Immature natural killer cell (primary cell): Measurements from ENCODE around the gene HIPK4. TPM values are rescaled to one million over a fixed set of nuclear protein-coding genes. Genes with fewer than 3 reads are reported as not detected.
A peak's percentile ranks its signal among the peaks of the same experiment; 100 is the strongest.

Source experiments
- DNase-seq, 3 donors: peaks; one replicate each; pipeline ENCODE4 v3.0.0; 2022; ENCODE audit warnings: mixed read lengths in 1 of 3
- H3K27ac Mint-ChIP-seq, 6 donors: one replicate each; pipeline ENCODE4 v1.8.0; 2020; ENCODE audit warnings: mixed read lengths in 6 of 6, mild to moderate bottlenecking in 5 of 6, inconsistent platforms in 4 of 6, moderate library complexity in 3 of 6
- H3K27me3 Mint-ChIP-seq, 3 donors: one replicate each; pipeline ENCODE4 v1.8.0; 2020 to 2021; ENCODE audit warnings: low read depth in 3 of 3, mild to moderate bottlenecking in 3 of 3, mixed read lengths in 3 of 3, moderate library complexity in 3 of 3, inconsistent platforms in 1 of 3
- H3K36me3 Mint-ChIP-seq, 3 donors: one replicate each; pipeline ENCODE4 v1.8.0; 2020; ENCODE audit warnings: mixed read lengths in 3 of 3, inconsistent platforms in 2 of 3, mild to moderate bottlenecking in 2 of 3
- H3K4me1 Mint-ChIP-seq, 2 donors: one replicate each; pipeline ENCODE4 v1.8.0; 2020; ENCODE audit warnings: inconsistent platforms in 2 of 2, mild to moderate bottlenecking in 2 of 2, mixed read lengths in 2 of 2, moderate library complexity in 1 of 2
- H3K4me3 Mint-ChIP-seq, 5 donors: one replicate each; pipeline ENCODE4 v1.8.0; 2020; ENCODE audit warnings: mild to moderate bottlenecking in 5 of 5, mixed read lengths in 5 of 5, inconsistent platforms in 3 of 5, moderate library complexity in 3 of 5
- H3K9me3 Mint-ChIP-seq, 6 donors: one replicate each; pipeline ENCODE4 v1.8.0; 2020; ENCODE audit warnings: mild to moderate bottlenecking in 6 of 6, mixed read lengths in 6 of 6, inconsistent platforms in 4 of 6, moderate library complexity in 3 of 6
- polyA plus RNA-seq, 3 donors: library from polyadenylated mRNA; unstranded; fragments of 300-500 nt; fragmentation: Illumina TruSeq; gene quantifications; one replicate each; pipeline ENCODE4 v1.2.3, GENCODE V29; 2021

HIPK4 gene
- polyA plus RNA-seq, 3 donors from 2014 or later: 0.15 TPM; not detected in 2

DNA sequence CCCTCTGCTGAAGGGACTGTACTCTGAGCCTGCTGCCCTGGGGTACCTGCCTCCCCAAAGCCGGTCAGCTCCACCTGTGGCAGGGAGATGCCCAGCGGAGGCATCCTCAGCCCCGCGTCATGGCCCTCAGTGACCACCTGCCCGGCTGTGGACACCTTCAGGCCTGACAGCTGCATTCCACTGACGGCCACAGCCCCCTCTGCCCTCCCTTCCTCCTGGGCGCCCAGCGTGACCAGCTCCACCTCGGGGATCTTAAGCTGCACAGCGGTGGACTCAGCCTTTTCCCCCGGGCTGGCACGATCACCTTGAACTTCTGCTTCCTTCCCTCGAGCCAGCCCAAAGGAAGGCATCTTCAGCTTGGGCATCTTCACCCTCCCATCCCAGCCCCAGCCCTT is 4.8 kb upstream of the HIPK4 start:
- peaks cover 0 to 5% (median 4%) of the 10 kb centered on the region in 3 donors for H3K36me3 Mint-ChIP-seq
- H3K27me3 Mint-ChIP-seq: peaks cover 0 to 2% (median 2%) of the 10 kb centered on the region in 3 donors
- DNase-seq: no peak
- no peak overlapping the region for H3K27ac Mint-ChIP-seq
- peaks cover 9 to 10% of the 10 kb centered on the region in 2 donors for H3K4me1 Mint-ChIP-seq
- H3K4me3 Mint-ChIP-seq: no peak overlapping the region
- H3K9me3 Mint-ChIP-seq: no peaks in the 10 kb centered on the region

DNA sequence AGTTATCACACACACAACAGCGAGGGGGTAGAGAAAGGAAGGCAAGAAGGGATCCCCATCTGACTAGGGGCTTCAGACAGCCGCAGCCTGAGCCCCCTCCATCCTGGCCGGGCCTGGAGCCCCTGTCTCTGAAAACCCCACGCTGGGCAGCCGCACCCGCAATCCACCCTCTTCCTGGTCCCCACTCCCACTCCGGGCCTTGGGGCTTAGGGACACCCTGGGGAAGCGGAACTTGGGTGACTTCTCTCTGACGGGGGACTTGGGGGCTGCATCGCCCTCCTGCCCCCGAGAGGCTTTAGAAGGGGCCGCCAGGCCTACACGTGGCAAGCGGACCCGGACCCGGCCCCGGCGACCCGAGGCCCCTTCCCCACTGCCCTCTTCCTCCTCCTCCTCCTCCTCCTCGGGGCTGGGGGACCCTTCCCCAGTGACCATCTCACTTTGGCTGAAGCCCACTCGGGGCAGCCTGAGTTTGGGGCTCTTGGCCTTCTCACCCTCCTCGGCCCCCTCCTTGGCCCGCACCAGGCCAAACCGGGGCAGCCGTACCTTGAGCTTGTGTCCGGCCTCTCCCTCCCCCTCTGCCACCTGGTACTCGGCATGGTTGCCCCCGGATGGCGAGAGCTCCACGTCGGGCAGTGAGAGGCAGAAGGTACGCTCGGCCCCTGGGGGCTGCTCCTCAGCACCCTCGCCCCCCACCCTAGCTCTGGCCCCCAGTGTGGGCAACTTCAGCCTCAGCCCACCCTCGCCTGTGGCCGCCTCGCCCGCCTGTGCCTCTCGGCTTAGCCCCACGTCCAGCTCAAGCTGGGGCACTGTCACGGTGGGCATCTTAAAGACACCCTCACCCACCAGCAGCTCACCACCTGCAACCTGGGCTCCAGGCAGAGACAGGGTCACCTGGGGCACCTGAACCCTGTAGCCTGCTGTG is 4.2 kb upstream of the HIPK4 start:
- no peak overlapping the region for H3K4me3 Mint-ChIP-seq
- H3K27ac Mint-ChIP-seq: no peak overlapping the region
- peaks cover 0 to 3% (median 2%) of the 10 kb centered on the region in 3 donors for H3K36me3 Mint-ChIP-seq
- no peak for DNase-seq
- H3K27me3 Mint-ChIP-seq: peaks cover 0 to 1% (median 0%) of the 10 kb centered on the region in 3 donors
- H3K4me1 Mint-ChIP-seq: peaks cover 5 to 6% of the 10 kb centered on the region in 2 donors
- no peaks in the 10 kb centered on the region for H3K9me3 Mint-ChIP-seq

DNA sequence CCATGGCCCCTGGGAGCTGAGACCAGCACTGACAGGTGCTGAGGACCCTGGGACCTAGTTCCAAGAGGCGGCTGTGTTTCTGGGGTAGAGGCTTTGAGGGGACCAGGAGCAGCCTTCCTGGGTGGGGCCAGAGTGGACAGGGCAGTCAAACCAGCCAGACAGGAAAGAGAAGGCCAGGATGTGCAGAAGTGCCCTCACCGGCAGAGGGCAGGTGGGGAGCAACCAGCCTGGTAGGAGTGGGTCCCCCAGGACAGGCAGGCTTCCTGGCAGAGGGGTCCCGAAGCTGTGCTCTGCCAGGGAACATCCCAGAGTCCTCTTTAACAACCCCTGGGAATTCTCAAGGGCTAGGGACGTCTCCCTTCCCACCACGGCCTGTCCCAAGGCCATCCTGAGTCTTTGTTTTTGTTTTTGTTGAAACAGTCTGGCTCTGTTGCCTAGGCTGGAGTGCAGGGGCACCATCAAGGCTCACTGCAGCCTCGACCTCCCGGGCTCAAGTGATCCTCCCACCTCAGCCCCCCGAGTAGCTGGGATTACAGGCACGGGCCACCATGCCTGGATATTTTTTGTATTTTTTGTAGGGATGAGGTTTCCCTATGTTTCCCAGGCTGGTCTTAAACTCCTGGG is 3.0 kb upstream of the HIPK4 start:
- H3K9me3 Mint-ChIP-seq: no peaks in the 10 kb centered on the region
- H3K4me3 Mint-ChIP-seq: no peak overlapping the region
- peaks cover 0 to 1% (median 0%) of the 10 kb centered on the region in 3 donors for H3K27me3 Mint-ChIP-seq
- no peaks in the 10 kb centered on the region for H3K36me3 Mint-ChIP-seq
- peak overlapping the region in 1 of 6 donors; percentile 46 for H3K27ac Mint-ChIP-seq
- no peak for DNase-seq
- H3K4me1 Mint-ChIP-seq: no peaks in the 10 kb centered on the region

DNA sequence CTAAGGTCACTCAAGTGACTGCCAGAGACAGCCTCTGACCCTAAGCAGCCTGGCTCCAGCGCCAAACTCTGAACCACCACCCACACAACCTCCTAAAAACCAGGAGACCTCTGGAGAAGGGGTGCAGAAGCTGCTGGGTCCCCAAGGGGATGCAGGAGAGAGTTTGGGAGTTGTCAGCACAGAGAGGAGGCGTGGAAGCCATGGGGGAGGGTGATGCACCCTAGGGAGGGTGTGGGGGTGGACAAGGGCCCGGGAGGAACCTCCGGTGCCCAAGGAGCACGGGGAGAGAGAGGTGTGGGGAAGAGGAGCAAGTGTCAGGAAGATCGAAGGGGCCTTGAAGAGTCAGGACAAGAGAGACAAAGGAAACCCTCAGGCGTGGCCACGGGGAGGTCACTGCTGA is 2.1 kb upstream of the HIPK4 start:
- H3K4me1 Mint-ChIP-seq: no peaks in the 10 kb centered on the region
- no peaks in the 10 kb centered on the region for H3K9me3 Mint-ChIP-seq
- no peak overlapping the region for H3K4me3 Mint-ChIP-seq
- no peaks in the 10 kb centered on the region for H3K36me3 Mint-ChIP-seq
- H3K27ac Mint-ChIP-seq: no peak overlapping the region
- H3K27me3 Mint-ChIP-seq: peaks cover 0 to 2% (median 1%) of the 10 kb centered on the region in 3 donors
- DNase-seq: no peak

DNA sequence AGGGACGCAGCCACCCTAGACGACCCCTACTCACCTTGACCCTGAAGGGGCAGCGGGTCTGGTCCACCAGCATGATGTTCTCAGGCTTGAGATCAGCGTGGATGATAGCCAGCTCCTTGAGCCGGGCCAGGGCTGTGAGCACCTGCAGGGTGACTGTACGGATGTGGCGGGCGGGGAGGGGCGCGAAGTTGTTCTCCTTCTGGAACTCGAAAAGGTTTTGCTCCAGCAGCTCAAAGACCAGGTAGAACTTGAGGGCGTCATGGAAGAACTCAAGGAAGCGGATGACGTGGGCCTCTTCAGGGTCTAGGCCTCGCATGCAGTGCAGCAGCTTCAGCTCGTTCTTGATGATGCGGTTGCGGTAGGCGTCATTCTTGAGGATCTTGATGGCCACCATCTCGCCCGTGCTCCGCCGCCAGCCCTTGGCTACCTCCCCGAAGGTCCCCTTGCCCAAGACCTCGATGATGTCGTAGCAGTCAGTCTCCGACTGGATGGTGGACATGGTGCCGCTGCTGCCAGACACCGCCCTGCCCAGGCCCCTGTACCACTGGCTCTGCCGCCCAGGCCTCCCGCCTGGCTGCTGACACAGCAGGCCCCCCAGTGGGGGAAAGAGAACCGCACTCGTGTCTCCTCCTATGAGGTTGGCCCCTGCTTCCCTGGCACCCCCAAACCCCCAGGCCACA is 437 bp downstream of the HIPK4 start:
- Mint-ChIP-seq H3K27ac (no peak overlapping the region), H3K27me3 (peaks cover 0 to 9% (median 3%) of the 10 kb centered on the region in 3 donors)

DNA sequence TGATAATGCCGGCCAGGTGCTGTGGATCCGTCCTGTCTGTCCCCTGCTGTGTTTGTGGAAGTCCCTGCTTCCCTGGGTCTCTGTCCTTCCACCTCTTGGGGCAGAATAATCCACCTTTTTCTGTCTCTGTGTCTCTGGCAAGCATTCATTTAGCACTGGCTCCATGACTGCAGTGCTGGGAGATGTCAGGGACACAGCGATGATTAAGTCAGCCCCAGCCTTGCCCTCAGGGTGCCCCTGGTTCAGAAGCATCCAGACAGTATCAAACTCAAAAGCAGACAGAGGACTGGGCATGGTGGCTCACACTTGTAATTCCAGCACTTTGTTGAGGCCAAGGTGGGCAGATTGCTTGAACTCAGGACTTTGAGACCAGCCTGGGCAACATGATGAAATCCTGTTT is 1.5 kb downstream of the HIPK4 start:
- H3K36me3 Mint-ChIP-seq: no peaks in the 10 kb centered on the region
- no peaks in the 10 kb centered on the region for H3K4me1 Mint-ChIP-seq
- H3K9me3 Mint-ChIP-seq: no peaks in the 10 kb centered on the region
- no peak overlapping the region for H3K27ac Mint-ChIP-seq
- H3K27me3 Mint-ChIP-seq: peaks cover 0 to 9% (median 2%) of the 10 kb centered on the region in 3 donors
- H3K4me3 Mint-ChIP-seq: no peak overlapping the region
- no peak for DNase-seq

More for the DNA sequence above, 437 bp downstream of the HIPK4 start:
- H3K36me3 Mint-ChIP-seq: no peaks in the 10 kb centered on the region
- no peaks in the 10 kb centered on the region for H3K9me3 Mint-ChIP-seq
- no peak overlapping the region for H3K4me3 Mint-ChIP-seq
- DNase-seq: no peak
- H3K4me1 Mint-ChIP-seq: no peaks in the 10 kb centered on the region

DNA sequence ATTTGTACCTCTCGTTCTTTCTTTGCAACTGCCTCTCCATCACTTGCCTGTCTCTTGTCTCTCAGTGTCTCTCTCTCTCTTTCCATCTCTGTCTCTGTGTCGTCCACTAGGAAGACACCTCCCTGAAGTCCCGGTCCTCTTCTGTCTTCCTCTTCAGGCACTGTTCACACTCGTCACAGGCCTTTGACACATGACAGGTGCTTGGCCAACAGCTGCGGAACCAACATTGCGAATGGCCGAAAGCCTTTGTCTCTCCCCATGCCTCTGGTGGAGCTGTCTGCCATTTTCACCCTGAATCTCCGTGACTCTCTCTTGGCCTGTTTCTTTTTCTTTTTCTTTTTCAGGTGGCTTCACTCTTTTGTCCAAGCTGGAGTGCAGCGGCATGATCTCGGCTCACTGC is 2.8 kb downstream of the HIPK4 start:
- Mint-ChIP-seq H3K4me3 (no peak overlapping the region), H3K9me3 (no peaks in the 10 kb centered on the region), H3K4me1 (no peaks in the 10 kb centered on the region), H3K27ac (peak overlapping the region in 1 of 6 donors; percentile 63), H3K36me3 (no peaks in the 10 kb centered on the region), H3K27me3 (peaks cover 0 to 9% (median 5%) of the 10 kb centered on the region in 3 donors)
- DNase-seq: no peak

DNA sequence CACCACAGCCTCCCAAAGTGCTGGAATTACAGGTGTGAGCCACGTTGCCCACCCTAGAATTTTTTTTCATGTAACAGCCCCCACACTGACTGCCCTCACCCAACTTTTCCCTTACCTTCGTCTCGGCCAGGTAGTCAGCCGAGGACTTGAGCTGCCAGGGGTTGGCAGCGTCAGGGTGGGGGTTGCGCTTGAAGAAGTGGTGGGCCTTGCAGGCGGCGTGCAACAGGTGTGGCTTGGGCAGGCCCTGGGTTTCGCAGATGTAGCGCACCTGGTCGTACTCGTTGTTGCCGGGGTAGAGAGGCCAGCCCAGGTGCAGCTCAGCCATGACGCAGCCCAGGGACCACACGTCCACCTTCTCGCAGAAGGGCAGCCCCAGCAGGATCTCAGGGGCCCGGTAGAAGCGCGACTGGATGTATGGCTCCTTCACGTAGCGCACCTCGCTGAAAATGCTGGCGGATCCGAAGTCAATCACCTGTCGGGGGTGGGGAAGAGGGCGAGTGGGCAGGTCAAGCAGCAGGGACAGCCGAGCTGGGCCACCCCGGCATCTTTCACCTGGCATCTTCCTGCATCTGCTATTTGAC is 6.2 kb downstream of the HIPK4 start:
- H3K36me3 Mint-ChIP-seq: peaks cover 0 to 3% (median 0%) of the 10 kb centered on the region in 3 donors
- H3K4me1 Mint-ChIP-seq: no peaks in the 10 kb centered on the region
- H3K4me3 Mint-ChIP-seq: no peak overlapping the region
- H3K27me3 Mint-ChIP-seq: peaks cover 0 to 9% (median 5%) of the 10 kb centered on the region in 3 donors
- no peak overlapping the region for H3K27ac Mint-ChIP-seq
- H3K9me3 Mint-ChIP-seq: no peaks in the 10 kb centered on the region
- no peak for DNase-seq

DNA sequence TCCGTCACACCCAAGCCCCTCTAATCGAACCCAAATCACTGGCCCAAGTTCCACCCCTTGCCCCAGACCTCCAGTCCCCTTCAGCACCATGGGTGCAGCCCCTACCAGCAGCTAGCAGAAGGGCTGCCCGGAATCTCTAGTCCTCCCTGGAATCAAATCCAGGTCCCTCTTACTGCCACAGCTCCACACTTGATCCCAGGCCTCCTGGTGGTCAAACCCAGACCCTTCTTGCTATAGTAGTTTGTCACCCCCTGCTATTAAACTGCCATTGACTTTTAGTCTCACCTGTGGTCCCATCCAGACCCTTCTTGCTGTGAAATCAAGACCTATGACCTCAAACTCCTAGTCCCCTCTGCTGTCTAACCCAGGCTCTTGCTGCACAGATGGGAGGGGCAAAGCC is 8.7 kb downstream of the HIPK4 start:
- Mint-ChIP-seq H3K36me3 (peaks cover 0 to 4% (median 3%) of the 10 kb centered on the region in 3 donors), H3K4me3 (no peak overlapping the region), H3K27ac (no peak overlapping the region), H3K27me3 (peaks cover 0 to 5% (median 3%) of the 10 kb centered on the region in 3 donors), H3K4me1 (no peaks in the 10 kb centered on the region), H3K9me3 (no peaks in the 10 kb centered on the region)
- DNase-seq: no peak

DNA sequence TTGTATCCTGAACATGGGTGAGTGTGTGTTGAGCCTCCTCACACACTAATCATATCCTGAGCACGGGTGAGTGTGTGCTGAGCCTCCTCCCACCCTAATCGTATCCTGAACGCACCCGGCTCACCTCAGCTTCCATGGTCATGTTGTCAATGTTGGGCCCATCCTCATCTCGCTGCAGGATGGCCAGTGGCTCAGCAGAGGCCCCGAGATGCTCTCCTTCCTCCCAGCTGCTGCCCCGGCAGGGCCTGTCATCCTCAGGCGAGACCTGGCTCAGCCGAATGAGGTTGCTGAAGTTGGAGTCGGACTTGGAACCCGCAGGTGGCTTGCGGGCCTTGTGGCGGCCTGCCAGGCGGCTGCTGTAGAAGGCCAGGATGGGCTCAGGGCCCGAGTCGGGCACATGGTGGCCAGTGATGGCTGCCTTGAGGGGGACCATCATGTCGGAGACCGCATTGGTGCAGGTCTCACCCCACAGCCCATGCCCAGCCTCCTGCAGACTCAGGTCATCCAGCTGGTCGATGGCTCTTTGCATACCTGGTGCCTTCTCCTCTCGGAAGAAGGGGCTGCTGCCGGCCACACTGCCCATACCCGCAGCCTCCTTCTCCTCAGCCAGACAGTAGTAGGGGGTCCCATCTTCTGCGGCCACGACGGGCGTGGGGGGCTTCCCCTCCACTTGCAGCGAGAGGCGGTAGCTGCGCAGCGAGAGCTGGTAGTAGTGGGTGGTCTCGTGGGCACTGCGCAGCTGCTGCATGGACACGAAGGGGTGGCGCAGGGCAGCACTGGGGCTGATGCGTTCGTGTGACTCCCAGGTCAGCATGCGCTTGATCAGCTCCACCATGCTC is 9.6 kb downstream of the HIPK4 start:
- Mint-ChIP-seq H3K36me3 (peaks cover 0 to 4% (median 3%) of the 10 kb centered on the region in 3 donors), H3K27ac (no peak overlapping the region), H3K27me3 (peaks cover 0 to 5% (median 0%) of the 10 kb centered on the region in 3 donors), H3K4me3 (no peak overlapping the region), H3K9me3 (peaks cover 0 to 2% (median 0%) of the 10 kb centered on the region in 6 donors), H3K4me1 (no peaks in the 10 kb centered on the region)
- no peak for DNase-seq

DNA sequence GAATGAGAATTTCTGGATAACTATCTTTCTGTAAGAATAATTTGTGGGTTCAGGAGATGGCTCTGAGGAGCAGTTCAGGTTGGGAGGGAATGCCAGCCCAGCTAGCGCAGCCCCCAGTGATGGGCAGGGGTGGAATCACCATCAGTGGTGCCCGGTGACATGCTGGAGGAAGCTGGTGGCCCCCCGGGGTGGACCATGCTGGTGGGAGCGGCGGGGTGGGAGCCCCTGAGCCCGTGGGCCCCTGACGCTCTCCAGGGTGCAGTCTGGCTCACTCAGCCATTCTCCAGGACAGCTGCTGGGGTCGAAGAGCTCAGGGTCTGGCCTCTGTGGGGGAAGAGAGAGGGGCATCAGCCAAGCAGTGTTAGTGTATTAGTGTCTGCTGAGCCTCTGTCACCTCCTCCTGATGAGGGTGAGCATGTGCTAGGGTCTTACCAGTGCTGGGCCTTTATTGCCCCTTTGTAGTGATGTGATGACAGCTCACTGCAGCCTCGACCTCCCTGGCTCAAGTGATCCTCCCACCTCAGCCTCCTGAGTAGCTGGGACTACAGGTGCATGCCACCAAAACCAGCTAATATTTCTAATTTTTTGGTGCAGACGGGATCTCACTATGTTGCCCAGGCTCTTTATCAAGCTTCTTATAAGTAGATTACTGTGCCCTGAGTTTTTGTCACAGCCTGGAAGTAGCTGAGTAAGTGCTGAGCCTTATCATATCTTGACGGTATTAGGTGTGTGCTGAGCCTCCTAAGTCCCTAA is 10.4 kb downstream of the HIPK4 start:
- Mint-ChIP-seq H3K27me3 (peaks cover 0 to 5% (median 2%) of the 10 kb centered on the region in 3 donors), H3K36me3 (peaks cover 0 to 6% (median 3%) of the 10 kb centered on the region in 3 donors), H3K4me1 (no peaks in the 10 kb centered on the region), H3K4me3 (no peak overlapping the region), H3K27ac (no peak overlapping the region), H3K9me3 (peaks cover 0 to 2% (median 0%) of the 10 kb centered on the region in 6 donors)
- no peak for DNase-seq

DNA sequence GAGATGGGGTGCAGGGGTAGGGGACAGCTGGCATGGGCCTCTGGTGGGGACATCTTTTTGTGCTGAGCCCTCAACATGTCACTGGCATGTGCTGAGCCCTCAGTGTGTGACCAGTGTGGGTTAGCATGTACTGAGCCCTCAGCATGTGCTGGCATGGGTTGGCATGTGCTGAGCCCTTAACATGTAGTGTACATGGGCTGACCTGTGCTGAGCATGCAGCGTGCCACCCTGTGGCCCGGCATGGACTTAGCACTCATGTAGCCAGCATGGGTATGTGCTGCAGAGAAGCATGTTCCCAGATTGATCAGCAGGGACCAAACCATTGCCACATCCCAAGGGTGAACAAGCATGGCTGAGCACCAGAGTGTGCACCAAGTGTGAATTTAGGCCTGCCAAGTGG is 11.5 kb downstream of the HIPK4 start:
- DNase-seq: no peak
- Mint-ChIP-seq H3K4me1 (no peaks in the 10 kb centered on the region), H3K36me3 (peaks cover 0 to 9% (median 3%) of the 10 kb centered on the region in 3 donors), H3K9me3 (peaks cover 0 to 2% (median 0%) of the 10 kb centered on the region in 6 donors), H3K27ac (peak overlapping the region in 1 of 6 donors; percentile 30), H3K27me3 (peaks cover 0 to 5% (median 2%) of the 10 kb centered on the region in 3 donors), H3K4me3 (no peak overlapping the region)
